GM12878 (cell line): ENCODE results near the gene HCFC1. TPM values are rescaled to one million over a fixed set of nuclear protein-coding genes. Genes with fewer than 3 reads are reported as not detected.

ENCODE experiments used
- ATAC-seq: fragments of 200-7000 bp; cut with Tn5 transposase; 3 replicates; pipeline ENCODE4 v1.9.1; 2020; ENCODE audit warnings: mild to moderate bottlenecking, moderate library complexity
- BruUV-seq: library from RNA; stranded (reverse); fragments of 400-500 nt; replicated peaks from 2 replicates; lab custom pipeline; 2021; lab: Mats Ljungman, UMichigan
- CTCF ChIA-PET: fragments of 300-600 bp; sonication (Branson Sonifier 250); formaldehyde crosslinking; extraction: SDS; loops from one replicate; lab custom pipeline; 2021; ENCODE audit warnings: inconsistent platforms; lab: Yijun Ruan, JAX
- POLR2A ChIA-PET: fragments of 350-600 bp; formaldehyde crosslinking; extraction: SDS; loops from one replicate; lab custom pipeline; 2021; ENCODE audit warnings: inconsistent platforms; lab: Charles Lee
- RAD21 ChIA-PET: fragments of 300-600 bp; sonication (Branson Sonifier 250); formaldehyde crosslinking; loops from one replicate; lab custom pipeline; 2023; ENCODE audit warnings: antibody characterized with exemption; ENCODE audit not compliant: unreplicated experiment; lab: Charles Lee
- SMC1A ChIA-PET: fragments of 300-600 bp; sonication (Branson Sonifier 250); formaldehyde crosslinking; loops from one replicate; lab custom pipeline; 2023; ENCODE audit not compliant: unreplicated experiment, uncharacterized antibody; lab: Charles Lee
- DNase-seq: peaks from one replicate; pipeline ENCODE4 v3.0.0-alpha.2; 2011; ENCODE audit warnings: low read depth, low spot score
- FAIRE-seq: peaks from 3 replicates; lab custom pipeline; 2011; peaks lifted over from hg19 to GRCh38; lab: Jason Lieb, UNC
- H2AFZ ChIP-seq: 2 replicates; pipeline ENCODE4 v1.6.0; 2011; ENCODE audit warnings: low read depth, low read length, control low read depth; ENCODE audit not compliant: control insufficient read depth
- H3K27ac ChIP-seq: 2 replicates; pipeline ENCODE4 v1.5.1; 2011; ENCODE audit warnings: control low read depth; ENCODE audit not compliant: control insufficient read depth, insufficient read depth
- H3K27me3 ChIP-seq, 2 experiments: replicated peaks in 1 of 2; 2 replicates each; pipeline versions ENCODE4 v1.6.0 to v1.6.1; 2011; ENCODE audit warnings: low read length in 1 of 2; ENCODE audit not compliant: control insufficient read depth in 2 of 2, insufficient read depth in 2 of 2
- H3K36me3 ChIP-seq, 2 experiments: 2 replicates each; pipeline ENCODE4 v1.5.1; 2011; ENCODE audit warnings: low read length in 1 of 2; ENCODE audit not compliant: control insufficient read depth in 2 of 2, insufficient read depth in 2 of 2
- H3K4me1 ChIP-seq: 2 replicates; pipeline ENCODE4 v1.6.1; 2011; ENCODE audit warnings: mild to moderate bottlenecking, low read length, moderate library complexity, mixed read lengths; ENCODE audit not compliant: control insufficient read depth, insufficient read depth
- H3K4me2 ChIP-seq: 2 replicates; pipeline ENCODE4 v1.6.0; 2011; ENCODE audit warnings: control low read depth; ENCODE audit not compliant: control insufficient read depth, insufficient read depth
- H3K4me3 ChIP-seq: fragments of 200-600 bp; sonication (generic); 2 replicates; pipeline ENCODE4 v1.5.1; 2016
- H3K79me2 ChIP-seq: 2 replicates; pipeline ENCODE4 v1.6.0; 2011; ENCODE audit warnings: low read length; ENCODE audit not compliant: control insufficient read depth, insufficient read depth
- H3K9ac ChIP-seq: 2 replicates; pipeline ENCODE4 v1.8.0; 2011; ENCODE audit warnings: low read length, control low read depth, mixed read lengths; ENCODE audit not compliant: control insufficient read depth, insufficient read depth
- H3K9me3 ChIP-seq: replicated peaks from 3 replicates; pipeline ENCODE4 v1.5.1; 2011; ENCODE audit warnings: mild to moderate bottlenecking, low read length; ENCODE audit not compliant: control insufficient read depth, insufficient read depth
- H4K20me1 ChIP-seq: 2 replicates; pipeline ENCODE4 v1.6.0; 2011; ENCODE audit not compliant: control insufficient read depth, insufficient read depth
- BACH1 ChIP-seq: fragments of 450-650 bp; IDR thresholded peaks from 2 replicates; pipeline ENCODE4 v1.6.1; 2017; ENCODE audit warnings: mild to moderate bottlenecking, borderline replicate concordance
- EGR1 ChIP-seq, 2 experiments: IDR thresholded peaks; 1 replicate in 1 of 2; 2 replicates in 1 of 2; pipeline ENCODE4 v1.6.1; 2011 to 2012; ENCODE audit warnings: low read depth in 2 of 2, low read length in 2 of 2, borderline replicate concordance in 1 of 2, mild to moderate bottlenecking in 1 of 2, moderate library complexity in 1 of 2
- FOXK2 ChIP-seq: fragments of 450-650 bp; IDR thresholded peaks from 2 replicates; pipeline ENCODE4 v1.6.1; 2017; ENCODE audit warnings: mild to moderate bottlenecking, moderate library complexity
- GATAD2B ChIP-seq: fragments of 450-650 bp; conservative IDR thresholded peaks from 2 replicates; pipeline ENCODE4 v1.6.1; 2017; ENCODE audit warnings: low read depth, mild to moderate bottlenecking, moderate library complexity
- IKZF1 ChIP-seq: fragments of 450-650 bp; conservative IDR thresholded peaks from 2 replicates; pipeline ENCODE4 v1.6.1; 2017; ENCODE audit warnings: antibody characterized with exemption, mild to moderate bottlenecking
- LARP7 ChIP-seq: fragments of 450-650 bp; IDR thresholded peaks from 2 replicates; pipeline ENCODE4 v1.6.1; 2017; ENCODE audit warnings: mild to moderate bottlenecking
- ZBTB33 ChIP-seq: fragments of 450-650 bp; IDR thresholded peaks from 2 replicates; pipeline ENCODE4 v1.6.1; 2017; ENCODE audit warnings: mild to moderate bottlenecking
- WGBS: methylation state at CpG from one replicate; pipeline ENCODE4 v1.1.6; 2016; ENCODE audit warnings: low lambda C conversion rate; ENCODE audit not compliant: insufficient replicate concordance, insufficient coverage; ENCODE audit errors: missing lambda C conversion rate; 5-methylcytosine and 5-hydroxymethylcytosine counted together
- in situ Hi-C: fragments of 300-500 bp; cut with MboI; formaldehyde crosslinking; loops from 9 replicates; pipeline ENCODE4 v1.14.3; 2018; ENCODE audit warnings: mixed read lengths
- intact Hi-C: fragments of 100-400 bp; cut with micrococcal nuclease; formaldehyde crosslinking; loops from one replicate; pipeline ENCODE4 v1.14.2; 2022; ENCODE audit not compliant: unreplicated experiment
- polyA plus RNA-seq, 11 experiments: library from polyadenylated mRNA; depleted of rRNA in 4 of 11; unstranded in 6 of 11; stranded (reverse) in 5 of 11; fragments of >200 nt; fragmentation: Nextera tagmentation in 4 of 11; fragmentation: Illumina TruSeq in 1 of 11; extraction: Ambion mirVana in 4 of 11; extraction: Trizol in 1 of 11; gene quantifications; 1 replicate in 1 of 11; 2 replicates in 10 of 11; pipeline versions ENCODE4 v1.2.1 to v1.2.3, GENCODE V29; 2011 to 2016; ENCODE audit warnings: inconsistent platforms in 2 of 11, missing spikeins in 2 of 11, low read depth in 1 of 11
- total RNA-seq, 4 experiments: library from RNA; depleted of rRNA in 3 of 4; stranded (reverse); fragments of >200 nt in 3 of 4; fragmentation: Illumina TruSeq in 1 of 4; extraction: Trizol in 1 of 4; gene quantifications; 2 replicates each; pipeline versions ENCODE4 v1.2.1 to v1.2.3, GENCODE V29; 2013 to 2021
- TF ChIP-seq, protein P1 (sequence below): fragments of 450-650 bp; IDR thresholded peaks from 2 replicates; pipeline ENCODE4 v1.6.1; 2017; ENCODE audit warnings: mild to moderate bottlenecking, moderate library complexity
- TF ChIP-seq, protein P2 (sequence below): fragments of 450-650 bp; IDR thresholded peaks from 2 replicates; pipeline ENCODE4 v1.6.1; 2016; ENCODE audit warnings: mild to moderate bottlenecking
- TF ChIP-seq, protein P3 (sequence below): fragments of 450-650 bp; IDR thresholded peaks from 2 replicates; pipeline ENCODE4 v1.6.1; 2017; ENCODE audit warnings: antibody characterized with exemption, mild to moderate bottlenecking, moderate library complexity

HCFC1 gene
- total and polyA plus RNA-seq, 10 of the 15 experiments (the other 5 are each of a cell fraction or from before 2014, with no cell fraction given) = 3.9 to 92.7 (median 23.5) TPM

- in situ Hi-C loops (loop anchor here (10.0 kb wide), 1 partner anchor 1015 kb away; no protein-coding TSS in a partner anchor), intact Hi-C loops (loop anchor here (1.0 kb wide), 1 partner anchor 39 kb away; no protein-coding TSS in a partner anchor)
- 42% methylated on average over 22 of the region's 25 CpGs for WGBS
- POLR2A ChIA-PET = interaction anchor here (0.9 to 7.9 kb wide), 8 partner anchors 12 to 51 kb away, joined by 5 to 68 read pairs (median 11); partner anchors contain the start of genes ARHGAP4 and IRAK1
- no peak for FAIRE-seq
- H3K4me1 ChIP-seq = peaks cover 16% of the 10 kb centered on the region
- DNase-seq = no peak
- ATAC-seq = no peak
- no peaks in the 10 kb centered on the region; the same call in 1 of the 2 replicates for H4K20me1 ChIP-seq
- CTCF ChIA-PET = interaction anchor here (0.9 to 5.9 kb wide), 10 partner anchors 12 to 206 kb away, joined by 3 to 35 read pairs (median 5); no protein-coding TSS in a partner anchor
- no peaks in the 10 kb centered on the region for H3K9me3 ChIP-seq
- peaks cover 0 to 4% of the 10 kb centered on the region in 2 experiments; a peak in 3 of 4 replicates for H3K36me3 ChIP-seq
- H2AFZ ChIP-seq = no peak overlapping the region
- H3K4me3 ChIP-seq = peak overlapping the region; percentile 80
- H3K4me2 ChIP-seq = peak overlapping the region; percentile 81
- no TSS peak for BruUV-seq
- peak overlapping the region; percentile 66 for H3K27ac ChIP-seq
- no peaks in the 10 kb centered on the region for H3K27me3 ChIP-seq
- H3K9ac ChIP-seq = peak overlapping the region; percentile 74
- SMC1A ChIA-PET = interaction anchor here (1.2 to 4.7 kb wide), 9 partner anchors 12 to 51 kb away, joined by 3 to 21 read pairs (median 5); partner anchors contain the start of gene ARHGAP4
- TF ChIP-seq, protein P1, sequence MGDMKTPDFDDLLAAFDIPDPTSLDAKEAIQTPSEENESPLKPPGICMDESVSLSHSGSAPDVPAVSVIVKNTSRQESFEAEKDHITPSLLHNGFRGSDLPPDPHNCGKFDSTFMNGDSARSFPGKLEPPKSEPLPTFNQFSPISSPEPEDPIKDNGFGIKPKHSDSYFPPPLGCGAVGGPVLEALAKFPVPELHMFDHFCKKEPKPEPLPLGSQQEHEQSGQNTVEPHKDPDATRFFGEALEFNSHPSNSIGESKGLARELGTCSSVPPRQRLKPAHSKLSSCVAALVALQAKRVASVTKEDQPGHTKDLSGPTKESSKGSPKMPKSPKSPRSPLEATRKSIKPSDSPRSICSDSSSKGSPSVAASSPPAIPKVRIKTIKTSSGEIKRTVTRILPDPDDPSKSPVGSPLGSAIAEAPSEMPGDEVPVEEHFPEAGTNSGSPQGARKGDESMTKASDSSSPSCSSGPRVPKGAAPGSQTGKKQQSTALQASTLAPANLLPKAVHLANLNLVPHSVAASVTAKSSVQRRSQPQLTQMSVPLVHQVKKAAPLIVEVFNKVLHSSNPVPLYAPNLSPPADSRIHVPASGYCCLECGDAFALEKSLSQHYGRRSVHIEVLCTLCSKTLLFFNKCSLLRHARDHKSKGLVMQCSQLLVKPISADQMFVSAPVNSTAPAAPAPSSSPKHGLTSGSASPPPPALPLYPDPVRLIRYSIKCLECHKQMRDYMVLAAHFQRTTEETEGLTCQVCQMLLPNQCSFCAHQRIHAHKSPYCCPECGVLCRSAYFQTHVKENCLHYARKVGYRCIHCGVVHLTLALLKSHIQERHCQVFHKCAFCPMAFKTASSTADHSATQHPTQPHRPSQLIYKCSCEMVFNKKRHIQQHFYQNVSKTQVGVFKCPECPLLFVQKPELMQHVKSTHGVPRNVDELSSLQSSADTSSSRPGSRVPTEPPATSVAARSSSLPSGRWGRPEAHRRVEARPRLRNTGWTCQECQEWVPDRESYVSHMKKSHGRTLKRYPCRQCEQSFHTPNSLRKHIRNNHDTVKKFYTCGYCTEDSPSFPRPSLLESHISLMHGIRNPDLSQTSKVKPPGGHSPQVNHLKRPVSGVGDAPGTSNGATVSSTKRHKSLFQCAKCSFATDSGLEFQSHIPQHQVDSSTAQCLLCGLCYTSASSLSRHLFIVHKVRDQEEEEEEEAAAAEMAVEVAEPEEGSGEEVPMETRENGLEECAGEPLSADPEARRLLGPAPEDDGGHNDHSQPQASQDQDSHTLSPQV = no peak
- TF ChIP-seq ZBTB33 = no peak
- TF ChIP-seq LARP7 = no peak
- TF ChIP-seq IKZF1 = 0 out of 2 replicates have a peak, but pooled peaks have one; percentile 8
- 0 out of 2 replicates have a peak, but pooled peaks have one; percentile 4 for TF ChIP-seq GATAD2B
- no peak for TF ChIP-seq EGR1 (IDR thresholded peaks at IDR 0.05; ENCODE audit: borderline replicate concordance in 1 of 2, low read depth in 2 of 2, low read length in 2 of 2)
- TF ChIP-seq FOXK2 = no peak
- TF ChIP-seq, protein P2, sequence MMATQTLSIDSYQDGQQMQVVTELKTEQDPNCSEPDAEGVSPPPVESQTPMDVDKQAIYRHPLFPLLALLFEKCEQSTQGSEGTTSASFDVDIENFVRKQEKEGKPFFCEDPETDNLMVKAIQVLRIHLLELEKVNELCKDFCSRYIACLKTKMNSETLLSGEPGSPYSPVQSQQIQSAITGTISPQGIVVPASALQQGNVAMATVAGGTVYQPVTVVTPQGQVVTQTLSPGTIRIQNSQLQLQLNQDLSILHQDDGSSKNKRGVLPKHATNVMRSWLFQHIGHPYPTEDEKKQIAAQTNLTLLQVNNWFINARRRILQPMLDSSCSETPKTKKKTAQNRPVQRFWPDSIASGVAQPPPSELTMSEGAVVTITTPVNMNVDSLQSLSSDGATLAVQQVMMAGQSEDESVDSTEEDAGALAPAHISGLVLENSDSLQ = peak; percentile 81
- TF ChIP-seq, protein P3, sequence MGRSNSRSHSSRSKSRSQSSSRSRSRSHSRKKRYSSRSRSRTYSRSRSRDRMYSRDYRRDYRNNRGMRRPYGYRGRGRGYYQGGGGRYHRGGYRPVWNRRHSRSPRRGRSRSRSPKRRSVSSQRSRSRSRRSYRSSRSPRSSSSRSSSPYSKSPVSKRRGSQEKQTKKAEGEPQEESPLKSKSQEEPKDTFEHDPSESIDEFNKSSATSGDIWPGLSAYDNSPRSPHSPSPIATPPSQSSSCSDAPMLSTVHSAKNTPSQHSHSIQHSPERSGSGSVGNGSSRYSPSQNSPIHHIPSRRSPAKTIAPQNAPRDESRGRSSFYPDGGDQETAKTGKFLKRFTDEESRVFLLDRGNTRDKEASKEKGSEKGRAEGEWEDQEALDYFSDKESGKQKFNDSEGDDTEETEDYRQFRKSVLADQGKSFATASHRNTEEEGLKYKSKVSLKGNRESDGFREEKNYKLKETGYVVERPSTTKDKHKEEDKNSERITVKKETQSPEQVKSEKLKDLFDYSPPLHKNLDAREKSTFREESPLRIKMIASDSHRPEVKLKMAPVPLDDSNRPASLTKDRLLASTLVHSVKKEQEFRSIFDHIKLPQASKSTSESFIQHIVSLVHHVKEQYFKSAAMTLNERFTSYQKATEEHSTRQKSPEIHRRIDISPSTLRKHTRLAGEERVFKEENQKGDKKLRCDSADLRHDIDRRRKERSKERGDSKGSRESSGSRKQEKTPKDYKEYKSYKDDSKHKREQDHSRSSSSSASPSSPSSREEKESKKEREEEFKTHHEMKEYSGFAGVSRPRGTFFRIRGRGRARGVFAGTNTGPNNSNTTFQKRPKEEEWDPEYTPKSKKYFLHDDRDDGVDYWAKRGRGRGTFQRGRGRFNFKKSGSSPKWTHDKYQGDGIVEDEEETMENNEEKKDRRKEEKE = no peak
- no peak for TF ChIP-seq BACH1
- RAD21 ChIA-PET = interaction anchor here (0.6 to 6.4 kb wide), 10 partner anchors 12 to 504 kb away, joined by 3 to 48 read pairs (median 4); partner anchors contain the start of gene ARHGAP4
- H3K79me2 ChIP-seq = peaks cover 82% of the 10 kb centered on the region
Observed at GRCh38 chrX:153969125-153969903, 2.3 kb downstream of the HCFC1 start.
